Caco-2 (cell line): ENCODE measurements around the gene RFNG. TPM values are rescaled to one million over a fixed set of nuclear protein-coding genes. Genes with fewer than 3 reads are reported as not detected.

Experiments used
- BruUV-seq: library from RNA; stranded (reverse); fragments of 400-500 nt; replicated peaks from 2 replicates; lab custom pipeline; 2021; lab: Mats Ljungman, UMichigan
- CTCF ChIA-PET: fragments of 300-600 bp; sonication (Branson Sonifier 250); formaldehyde crosslinking; loops from one replicate; lab custom pipeline; 2022; ENCODE audit warnings: antibody characterized with exemption; lab: Charles Lee
- POLR2A ChIA-PET: fragments of 300-600 bp; sonication (Branson Sonifier 250); formaldehyde crosslinking; loops from one replicate; lab custom pipeline; 2022; ENCODE audit warnings: antibody characterized with exemption; lab: Charles Lee
- DNase-seq, 2 experiments: peaks; one replicate each; pipeline versions ENCODE4 v3.0.0 to v3.0.0-alpha.2; 2020 to 2022
- H3K27me3 ChIP-seq: replicated peaks from 2 replicates; pipeline ENCODE4 v1.6.0; 2011; ENCODE audit warnings: low read length; ENCODE audit not compliant: control insufficient read depth, insufficient read depth
- H3K36me3 ChIP-seq: 2 replicates; pipeline ENCODE4 v1.5.1; 2011; ENCODE audit warnings: low read length; ENCODE audit not compliant: control insufficient read depth, insufficient read depth
- H3K4me1 ChIP-seq: fragments of 250-450 bp; sonication (Bioruptor Pico); 2 replicates; pipeline ENCODE4 v1.5.1; 2020; ENCODE audit warnings: mild to moderate bottlenecking
- H3K4me3 ChIP-seq: 2 replicates; pipeline ENCODE4 v1.5.1; 2011; ENCODE audit warnings: low read depth, mild to moderate bottlenecking, control low read depth, low read length
- H3K9me3 ChIP-seq: fragments of 250-450 bp; sonication (Bioruptor Pico); 2 replicates; pipeline ENCODE4 v1.5.1; 2020; ENCODE audit warnings: mild to moderate bottlenecking, moderate library complexity
- H3K27ac Mint-ChIP-seq: one replicate; pipeline ENCODE4 v1.8.0; 2022; ENCODE audit warnings: mixed read lengths; ENCODE audit not compliant: unreplicated experiment
- H3K27me3 Mint-ChIP-seq: one replicate; pipeline ENCODE4 v1.8.0; 2022; ENCODE audit warnings: mixed read lengths; ENCODE audit not compliant: insufficient read depth, unreplicated experiment
- H3K36me3 Mint-ChIP-seq: one replicate; pipeline ENCODE4 v1.8.0; 2022; ENCODE audit warnings: mild to moderate bottlenecking, mixed read lengths; ENCODE audit not compliant: insufficient read depth, unreplicated experiment
- H3K4me1 Mint-ChIP-seq: one replicate; pipeline ENCODE4 v1.8.0; 2022; ENCODE audit warnings: low read depth, mixed read lengths; ENCODE audit not compliant: unreplicated experiment
- H3K4me3 Mint-ChIP-seq: one replicate; pipeline ENCODE4 v1.8.0; 2022; ENCODE audit warnings: mild to moderate bottlenecking, moderate library complexity, mixed read lengths; ENCODE audit not compliant: unreplicated experiment
- H3K9me3 Mint-ChIP-seq: one replicate; pipeline ENCODE4 v1.8.0; 2022; ENCODE audit warnings: mixed read lengths; ENCODE audit not compliant: unreplicated experiment
- intact Hi-C: fragments of 100-400 bp; cut with micrococcal nuclease; formaldehyde crosslinking; loops from one replicate; pipeline ENCODE4 v1.10.0; 2022; ENCODE audit not compliant: unreplicated experiment
- total RNA-seq: library from RNA; stranded (reverse); gene quantifications from 2 replicates; pipeline ENCODE4 v1.2.3, GENCODE V29; 2022
- TF ChIP-seq, protein P1 (sequence below), 2 experiments: fragments of 200-600 bp in 1 of 2; IDR thresholded peaks; 1 replicate in 1 of 2; 2 replicates in 1 of 2; pipeline versions ENCODE4 v1.5.1 to v1.8.0; 2011 to 2022; ENCODE audit warnings: antibody characterized with exemption in 1 of 2, control low read depth in 1 of 2, inconsistent platforms in 1 of 2, low read depth in 1 of 2, low read length in 1 of 2, mild to moderate bottlenecking in 1 of 2, moderate library complexity in 1 of 2; ENCODE audit not compliant: insufficient read depth in 1 of 2, severe bottlenecking in 1 of 2, unreplicated experiment in 1 of 2

Gene RFNG
- total RNA-seq, 1 experiment from 2014 or later, result 35.5 TPM

DNA sequence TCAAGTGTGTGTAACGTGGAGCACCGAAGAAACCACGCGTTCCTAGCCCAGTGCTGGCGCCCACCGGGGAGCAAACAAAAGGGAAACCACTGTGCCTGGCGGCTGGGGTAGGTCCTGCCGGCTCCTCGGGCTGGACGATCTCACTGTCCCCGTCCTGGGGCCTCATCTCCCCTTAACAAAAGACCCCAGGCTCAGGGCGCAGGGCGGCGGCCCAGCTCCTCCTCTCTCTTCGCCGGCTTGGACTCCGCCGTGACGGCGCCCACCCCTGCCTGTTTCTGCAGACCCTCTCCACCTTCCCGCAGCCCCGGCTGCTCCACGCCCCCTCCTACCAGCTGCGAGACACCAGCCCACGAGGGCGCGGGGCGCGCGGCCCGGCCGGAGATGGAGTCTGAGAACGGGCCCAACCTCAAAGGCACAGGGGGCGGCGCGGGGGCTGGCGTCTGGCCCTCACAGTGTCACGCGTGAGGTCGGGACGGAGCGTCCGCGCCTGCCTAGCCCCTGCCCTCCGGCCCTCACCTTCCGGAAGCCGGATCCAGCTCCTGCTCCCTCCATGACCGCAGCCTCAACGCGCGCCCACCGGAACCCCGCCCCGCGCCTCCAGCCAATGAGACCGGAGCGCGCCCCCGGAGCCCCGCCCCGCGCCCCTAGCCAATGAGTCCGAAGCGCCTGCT, 29.2 kb downstream of the RFNG start, which contains the start of gene CENPX:
CENPX (minus strand) TSS at position 569 of the 671 bp plus-strand sequence; CDS start at position 552, 17 bp downstream.
- H3K27me3 ChIP-seq, result no peaks in the 10 kb centered on the region
- POLR2A ChIA-PET, result interaction anchor here (0.6 to 2.9 kb wide), 12 partner anchors 9 to 96 kb away, joined by 3 to 51 read pairs (median 8); partner anchors contain the start of genes DCXR, FASN, GPS1 and MAFG
- no peaks in the 10 kb centered on the region; the same call in none of the 2 replicates for H3K36me3 ChIP-seq
- peaks cover 64% of the 10 kb centered on the region for H3K36me3 Mint-ChIP-seq
- H3K4me3 ChIP-seq, result peak within 1 kb of the TSS; percentile 85
- H3K9me3 ChIP-seq, result no peaks in the 10 kb centered on the region
- intact Hi-C loops, result loop anchor here (5.0 kb wide), 2 partner anchors 95 to 150 kb away; partner anchors contain the start of genes ARHGDIA and MAFG
- peak within 1 kb of the TSS; percentile 83 for H3K4me3 Mint-ChIP-seq
- H3K27ac Mint-ChIP-seq, result peak within 1 kb of the TSS; percentile 59
- BruUV-seq, result TSS peak; percentile 51
- DNase-seq, result no peak
- CTCF ChIA-PET, result interaction anchor here (0.7 to 5.0 kb wide), 13 partner anchors 8 to 183 kb away, joined by 3 to 92 read pairs (median 6); partner anchors contain the start of genes DCXR, NOTUM and RAC3
- H3K9me3 Mint-ChIP-seq, result no peaks in the 10 kb centered on the region
- TF ChIP-seq, protein P1, sequence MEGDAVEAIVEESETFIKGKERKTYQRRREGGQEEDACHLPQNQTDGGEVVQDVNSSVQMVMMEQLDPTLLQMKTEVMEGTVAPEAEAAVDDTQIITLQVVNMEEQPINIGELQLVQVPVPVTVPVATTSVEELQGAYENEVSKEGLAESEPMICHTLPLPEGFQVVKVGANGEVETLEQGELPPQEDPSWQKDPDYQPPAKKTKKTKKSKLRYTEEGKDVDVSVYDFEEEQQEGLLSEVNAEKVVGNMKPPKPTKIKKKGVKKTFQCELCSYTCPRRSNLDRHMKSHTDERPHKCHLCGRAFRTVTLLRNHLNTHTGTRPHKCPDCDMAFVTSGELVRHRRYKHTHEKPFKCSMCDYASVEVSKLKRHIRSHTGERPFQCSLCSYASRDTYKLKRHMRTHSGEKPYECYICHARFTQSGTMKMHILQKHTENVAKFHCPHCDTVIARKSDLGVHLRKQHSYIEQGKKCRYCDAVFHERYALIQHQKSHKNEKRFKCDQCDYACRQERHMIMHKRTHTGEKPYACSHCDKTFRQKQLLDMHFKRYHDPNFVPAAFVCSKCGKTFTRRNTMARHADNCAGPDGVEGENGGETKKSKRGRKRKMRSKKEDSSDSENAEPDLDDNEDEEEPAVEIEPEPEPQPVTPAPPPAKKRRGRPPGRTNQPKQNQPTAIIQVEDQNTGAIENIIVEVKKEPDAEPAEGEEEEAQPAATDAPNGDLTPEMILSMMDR (IDR thresholded peaks at IDR 0.05; ENCODE audit: insufficient read depth in 1 of 2, low read depth in 1 of 2, low read length in 1 of 2, severe bottlenecking in 1 of 2, unreplicated experiment in 1 of 2), result no peak
- no peaks in the 10 kb centered on the region for H3K27me3 Mint-ChIP-seq
- H3K4me1 Mint-ChIP-seq, result peaks cover 6% of the 10 kb centered on the region
- H3K4me1 ChIP-seq, result peaks cover 15% of the 10 kb centered on the region

DNA sequence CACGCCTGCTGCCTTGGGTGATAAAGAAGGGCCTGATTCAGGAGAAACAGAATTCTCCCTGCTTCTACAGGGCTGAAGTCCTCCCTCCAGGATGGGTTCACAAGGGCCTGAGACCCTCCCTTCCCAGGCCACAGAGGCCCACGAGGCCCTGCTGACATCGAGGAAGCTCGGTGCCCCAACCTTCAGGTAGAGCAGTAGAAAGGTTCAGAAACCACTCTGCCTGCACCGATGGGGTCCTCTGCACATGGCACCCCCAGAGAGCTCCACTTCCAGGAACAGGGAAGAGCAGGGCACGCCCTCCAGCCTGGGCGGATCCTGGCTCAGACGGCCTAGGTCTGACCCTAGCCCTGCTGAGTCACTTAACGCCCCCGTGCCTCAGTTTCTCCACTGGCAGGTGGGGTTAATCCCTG, 29.7 kb downstream of the RFNG start:
- TF ChIP-seq, protein P1 (IDR thresholded peaks at IDR 0.05; ENCODE audit: insufficient read depth in 1 of 2, low read depth in 1 of 2, low read length in 1 of 2, severe bottlenecking in 1 of 2, unreplicated experiment in 1 of 2), result no peak
- H3K27ac Mint-ChIP-seq, result peak overlapping the region; percentile 59
- CTCF ChIA-PET, result interaction anchor here (0.6 to 5.0 kb wide), 6 partner anchors 9 to 533 kb away, joined by 4 to 92 read pairs (median 24); partner anchors contain the start of genes DCXR, NOTUM and RAC3
- H3K4me3 Mint-ChIP-seq, result peak overlapping the region; percentile 83
- Histone ChIP-seq H3K36me3 (no peaks in the 10 kb centered on the region; the same call in none of the 2 replicates), H3K9me3 (no peaks in the 10 kb centered on the region), H3K4me3 (peak overlapping the region; percentile 85), H3K27me3 (no peaks in the 10 kb centered on the region), H3K4me1 (peaks cover 15% of the 10 kb centered on the region)
- peaks cover 65% of the 10 kb centered on the region for H3K36me3 Mint-ChIP-seq
- no peaks in the 10 kb centered on the region for H3K9me3 Mint-ChIP-seq
- no peak for DNase-seq
- POLR2A ChIA-PET, result interaction anchor here (1.7 to 2.9 kb wide), 4 partner anchors 10 to 76 kb away, joined by 7 to 51 read pairs (median 12); partner anchors contain the start of genes DCXR, FASN and RAC3
- no peaks in the 10 kb centered on the region for H3K27me3 Mint-ChIP-seq
- peaks cover 6% of the 10 kb centered on the region for H3K4me1 Mint-ChIP-seq
- no TSS peak for BruUV-seq
- intact Hi-C loops, result loop anchor here (1.0 to 5.0 kb wide), 3 partner anchors 61 to 150 kb away; partner anchors contain the start of genes ARHGDIA, MAFG and NOTUM
